ENCODE data around the gene RPP14.

RPP14 gene

DNA sequence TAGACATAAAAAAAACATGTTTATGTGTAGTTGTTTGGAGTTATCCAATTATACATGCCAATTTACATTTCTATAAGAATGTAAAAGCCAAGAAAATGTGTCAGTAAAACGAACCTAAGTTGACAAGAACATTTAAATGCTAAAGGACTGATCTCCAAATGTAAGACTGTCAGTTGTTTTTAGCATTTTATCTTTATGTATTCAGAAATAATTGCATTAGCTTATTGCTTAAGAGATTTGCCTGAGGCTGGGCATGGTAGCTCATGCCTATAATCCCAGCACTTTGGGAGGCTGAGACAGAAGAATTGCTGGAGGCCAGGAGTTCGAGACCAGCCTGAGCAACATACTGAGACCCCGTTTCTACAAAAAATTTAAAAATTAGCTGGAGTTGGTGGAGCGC lies 53.6 kb downstream of the RPP14 start:
- DNase-seq, result no peak

DNA sequence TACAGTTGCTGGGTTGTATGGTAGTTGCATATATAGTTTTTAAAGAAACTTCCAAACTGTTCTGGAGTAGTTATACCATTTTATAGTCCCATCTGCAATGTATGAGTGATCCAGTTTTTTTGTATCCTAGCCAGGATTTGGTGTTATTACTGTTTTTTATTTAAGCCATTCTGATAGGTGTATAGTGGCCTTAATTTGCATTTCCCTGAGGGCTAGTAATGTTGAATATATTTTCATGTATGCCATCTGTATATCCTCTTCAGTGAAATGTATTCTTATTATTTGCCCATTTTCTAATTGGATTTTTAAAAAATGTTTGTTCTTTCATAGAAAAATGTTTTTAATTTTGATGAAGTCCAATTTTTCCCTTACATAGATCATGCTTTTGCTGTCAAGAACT lies 55.8 kb downstream of the RPP14 start:
- no peak for DNase-seq

DNA sequence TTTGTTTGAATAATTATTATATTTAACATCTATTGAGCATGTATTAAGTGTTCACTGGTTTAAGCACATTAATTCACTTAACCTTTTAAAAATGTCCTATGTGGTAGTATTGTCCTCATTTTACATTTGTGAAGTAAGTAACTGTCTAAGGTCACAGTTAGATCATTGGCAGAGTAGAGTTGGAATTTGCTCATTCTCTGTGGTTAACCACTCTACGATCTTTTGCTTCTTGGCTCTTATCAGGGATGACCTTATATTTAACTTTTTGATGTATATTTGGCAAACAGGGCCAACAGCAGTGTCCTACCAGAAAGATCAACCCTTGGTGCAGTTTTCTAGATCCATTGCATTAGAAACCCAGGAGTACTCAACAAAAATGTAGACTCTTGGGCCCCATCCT lies 60.7 kb downstream of the RPP14 start:
- DNase-seq, result no peak

DNA sequence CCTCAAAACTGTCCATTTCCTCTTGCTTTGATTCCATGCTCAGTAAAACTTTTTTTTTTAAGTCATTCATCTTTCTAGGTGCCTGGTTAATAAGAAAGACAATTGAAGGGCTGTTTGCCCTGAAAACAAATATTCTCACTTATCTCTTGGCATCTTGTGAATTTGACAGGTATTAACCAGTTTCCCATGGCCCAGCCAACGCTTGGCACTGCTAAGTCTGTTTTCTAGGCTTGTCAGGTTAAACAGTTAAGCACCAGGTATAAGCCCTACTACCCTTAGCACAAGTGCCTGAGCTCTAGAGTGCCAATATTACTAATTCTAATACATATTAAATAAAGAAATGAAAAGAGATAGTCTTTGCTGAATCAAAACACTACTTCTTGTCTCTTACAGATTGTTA lies 63.0 kb downstream of the RPP14 start:
- no peak for DNase-seq
